B cell (primary cell): ENCODE data around the gene BSDC1. TPM values are rescaled to one million over a fixed set of nuclear protein-coding genes. Genes with fewer than 3 reads are reported as not detected.

Experiments used
- ATAC-seq: fragments of 200-7000 bp; cut with Tn5 transposase; one replicate; pipeline ENCODE4 v1.10.0; 2021; ENCODE audit warnings: low read depth, mild to moderate bottlenecking, moderate number of reproducible peaks, moderate library complexity
- CTCF ChIA-PET: fragments of 350-600 bp; sonication (Branson Sonifier 250); formaldehyde crosslinking; loops from one replicate; lab custom pipeline; 2021; ENCODE audit warnings: antibody characterized with exemption, inconsistent platforms; lab: Charles Lee
- POLR2A ChIA-PET: fragments of 350-600 bp; sonication (Branson Sonifier 250); formaldehyde crosslinking; loops from one replicate; lab custom pipeline; 2021; ENCODE audit warnings: antibody characterized with exemption; lab: Charles Lee
- DNase-seq: peaks from one replicate; pipeline ENCODE4 v3.0.0; 2013
- H2AFZ ChIP-seq: 2 replicates; pipeline ENCODE4 v1.6.1; 2012; ENCODE audit warnings: mild to moderate bottlenecking, low read depth, low read length; ENCODE audit not compliant: insufficient read depth, poor library complexity, severe bottlenecking
- H3K27ac ChIP-seq, 2 donors: 1 replicate in 1 of 2; 2 replicates in 1 of 2; pipeline ENCODE4 v1.5.1; 2012 to 2013; ENCODE audit warnings: low read length in 2 of 2, mild to moderate bottlenecking in 2 of 2, moderate library complexity in 1 of 2
- H3K27me3 ChIP-seq, 4 experiments: fragments of 200-600 bp in 1 of 4; sonication (generic) in 1 of 4; replicated peaks in 1 of 4; 1 replicate in 2 of 4; 2 replicates in 2 of 4; pipeline versions ENCODE4 v1.6.1 to v1.7.0; 2013 to 2016; ENCODE audit warnings: low read length in 3 of 4, mild to moderate bottlenecking in 2 of 4, mixed read lengths in 1 of 4, moderate library complexity in 1 of 4; ENCODE audit not compliant: insufficient read depth in 4 of 4, control insufficient read depth in 3 of 4; ENCODE audit errors: control extremely low read depth in 1 of 4
- H3K36me3 ChIP-seq, 2 experiments: replicated peaks in 1 of 2; 1 replicate in 1 of 2; 2 replicates in 1 of 2; pipeline versions ENCODE4 v1.6.1 to v1.7.1; 2013; ENCODE audit warnings: low read length in 1 of 2; ENCODE audit not compliant: insufficient read depth in 2 of 2, control insufficient read depth in 1 of 2; ENCODE audit errors: control extremely low read depth in 1 of 2, extremely low read depth in 1 of 2
- H3K4me1 ChIP-seq, 2 donors: fragments of 200-600 bp in 1 of 2; sonication (generic) in 1 of 2; 1 replicate in 1 of 2; 2 replicates in 1 of 2; pipeline versions ENCODE4 v1.5.1 to v1.6.1; 2013 to 2017; ENCODE audit warnings: low read length in 2 of 2; ENCODE audit not compliant: control insufficient read depth in 2 of 2, insufficient read depth in 2 of 2
- H3K4me2 ChIP-seq: replicated peaks from 2 replicates; pipeline ENCODE3; 2012; ENCODE audit warnings: mild to moderate bottlenecking, low read depth, low read length; ENCODE audit not compliant: poor library complexity, severe bottlenecking
- H3K4me3 ChIP-seq, 5 experiments: fragments of 200-600 bp in 1 of 5; sonication (generic) in 1 of 5; 1 replicate in 3 of 5; 2 replicates in 2 of 5; pipeline versions ENCODE4 v1.5.1 to v1.7.0; 2011 to 2016; ENCODE audit warnings: low read length in 4 of 5, mild to moderate bottlenecking in 4 of 5, low read depth in 2 of 5, control low read depth in 1 of 5, moderate library complexity in 1 of 5; ENCODE audit not compliant: insufficient read depth in 1 of 5; ENCODE audit errors: control extremely low read depth in 1 of 5, extremely low read depth in 1 of 5
- H3K79me2 ChIP-seq: fragments of 200-600 bp; sonication (generic); one replicate; pipeline ENCODE4 v1.6.0; 2016; ENCODE audit warnings: low read length; ENCODE audit not compliant: control insufficient read depth, insufficient read depth
- H3K9ac ChIP-seq: fragments of 200-600 bp; sonication (generic); 2 replicates; pipeline ENCODE4 v1.6.1; 2017; ENCODE audit warnings: mild to moderate bottlenecking, low read length, moderate library complexity
- H3K9me3 ChIP-seq, 3 donors: one replicate each; pipeline versions ENCODE4 v1.6.1 to v1.7.1; 2013; ENCODE audit warnings: low read length in 2 of 3; ENCODE audit not compliant: control insufficient read depth in 2 of 3, insufficient read depth in 1 of 3; ENCODE audit errors: control extremely low read depth in 1 of 3
- H4K20me1 ChIP-seq: 2 replicates; pipeline ENCODE4 v1.6.0; 2012; ENCODE audit warnings: mild to moderate bottlenecking, low read length; ENCODE audit not compliant: insufficient read depth, control insufficient read depth, poor library complexity, severe bottlenecking
- H3K27ac Mint-ChIP-seq: one replicate; pipeline ENCODE4 v1.8.0; 2021; ENCODE audit warnings: mixed read lengths
- H3K27me3 Mint-ChIP-seq: one replicate; pipeline ENCODE4 v1.8.0; 2021; ENCODE audit warnings: mixed read lengths
- H3K4me1 Mint-ChIP-seq: one replicate; pipeline ENCODE4 v1.8.0; 2021; ENCODE audit warnings: mixed read lengths
- H3K4me3 Mint-ChIP-seq: one replicate; pipeline ENCODE4 v1.8.0; 2021; ENCODE audit warnings: mixed read lengths
- H3K9me3 Mint-ChIP-seq: one replicate; pipeline ENCODE4 v1.8.0; 2022; ENCODE audit warnings: mixed read lengths; ENCODE audit not compliant: insufficient read depth
- CTCF ChIP-seq: fragments of 200-600 bp; IDR thresholded peaks from one replicate; pipeline ENCODE4 v1.8.0; 2022; ENCODE audit warnings: antibody characterized with exemption, mild to moderate bottlenecking
- EZH2 ChIP-seq: IDR thresholded peaks from 2 replicates; pipeline ENCODE4 v1.6.1; 2012; ENCODE audit warnings: borderline replicate concordance, low read depth, mild to moderate bottlenecking, moderate library complexity, low read length; ENCODE audit not compliant: insufficient read depth, poor library complexity, severe bottlenecking
- WGBS: methylation state at CpG from one replicate; pipeline ENCODE4 v1.1.5; 2013; ENCODE audit warnings: missing lambda C conversion rate; ENCODE audit not compliant: insufficient coverage; 5-methylcytosine and 5-hydroxymethylcytosine counted together
- intact Hi-C: fragments of 100-400 bp; cut with micrococcal nuclease; formaldehyde crosslinking; loops from one replicate; pipeline ENCODE4 v1.10.0; 2022
- polyA plus RNA-seq: library from polyadenylated mRNA; depleted of rRNA; stranded (reverse); fragments of >200 nt; gene quantifications from 2 replicates; pipeline ENCODE4 v1.2.3, GENCODE V29; 2012
- total RNA-seq, 2 donors: library from RNA; stranded (reverse); fragments of 120-200 nt in 1 of 2; gene quantifications; 1 replicate in 1 of 2; 2 replicates in 1 of 2; pipeline versions ENCODE4 v1.2.3 to v1.2.4, GENCODE V29; 2013 to 2022

BSDC1 gene
- total and polyA plus RNA-seq, 2 donors (not counting 1 experiment from before 2014, with no cell fraction given), result 54.5 to 117 TPM

GRCh38 chr1:32427264-32427963, 33.2 kb upstream of the BSDC1 start:
- no peaks in the 10 kb centered on the region for H3K79me2 ChIP-seq
- Mint-ChIP-seq H3K9me3 (no peaks in the 10 kb centered on the region), H3K4me3 (no peak overlapping the region), H3K27me3 (peaks cover 30% of the 10 kb centered on the region), H3K27ac (no peak overlapping the region), H3K4me1 (peaks cover 33% of the 10 kb centered on the region)
- no peaks in the 10 kb centered on the region for H3K36me3 ChIP-seq
- DNase-seq, result no peak
- WGBS, result 97% methylated on average over 8 of the region's 17 CpGs
- ChIA-PET POLR2A (no interaction called here), CTCF (interaction anchor here (1.1 to 1.2 kb wide), 2 partner anchors 14 to 638 kb away, joined by 3 to 4 read pairs; no protein-coding TSS in a partner anchor)
- H3K27ac ChIP-seq, result no peak overlapping the region
- H2AFZ ChIP-seq, result no peak overlapping the region
- peaks cover 0 to 34% (median 14%) of the 10 kb centered on the region in 4 experiments for H3K27me3 ChIP-seq
- peak overlapping the region; percentile 63 for H3K4me2 ChIP-seq
- H4K20me1 ChIP-seq, result no peaks in the 10 kb centered on the region
- no peak overlapping the region for H3K4me3 ChIP-seq
- intact Hi-C loops, result no loop called here
- H3K9ac ChIP-seq, result no peak overlapping the region
- ATAC-seq, result no peak
- no peak for TF ChIP-seq CTCF
- TF ChIP-seq EZH2, result no peak
- H3K4me1 ChIP-seq, result peaks cover 20 to 23% of the 10 kb centered on the region in 2 donors
- no peaks in the 10 kb centered on the region for H3K9me3 ChIP-seq
